SK-N-SH treated with all-trans-retinoic acid at 6 μM for 48 hours (cell line): ENCODE measurements around the gene IFI27L1.

Experiments used
- BACH2 ChIP-seq: fragments of 250-450 bp; sonication (Bioruptor Pico); IDR thresholded peaks from 2 replicates; pipeline ENCODE4 v1.9.0; 2021; ENCODE audit warnings: mild to moderate bottlenecking, borderline replicate concordance
- CREB5 ChIP-seq: fragments of 250-450 bp; sonication (Bioruptor Pico); IDR thresholded peaks from 2 replicates; pipeline ENCODE4 v1.5.1; 2020; ENCODE audit warnings: low read depth, mild to moderate bottlenecking, moderate library complexity
- CSDC2 ChIP-seq: fragments of 250-450 bp; sonication (Bioruptor Pico); IDR thresholded peaks from 2 replicates; pipeline ENCODE4 v1.5.0; 2020; ENCODE audit warnings: mild to moderate bottlenecking, moderate library complexity
- CSRNP3 ChIP-seq: fragments of 250-450 bp; sonication (Bioruptor Pico); IDR thresholded peaks from 2 replicates; pipeline ENCODE4 v1.5.1; 2021; ENCODE audit warnings: mild to moderate bottlenecking, moderate library complexity
- ESRRG ChIP-seq: fragments of 250-450 bp; sonication (Bioruptor Pico); IDR thresholded peaks from 2 replicates; pipeline ENCODE4 v1.6.1; 2021; ENCODE audit warnings: mild to moderate bottlenecking
- ISL1 ChIP-seq: fragments of 250-450 bp; sonication (Bioruptor Pico); IDR thresholded peaks from 2 replicates; pipeline ENCODE4 v2.1.2; 2022; ENCODE audit warnings: mild to moderate bottlenecking, moderate library complexity
- PPARA ChIP-seq: fragments of 250-450 bp; sonication (Bioruptor Pico); IDR thresholded peaks from 2 replicates; pipeline ENCODE4 v1.5.0; 2020; ENCODE audit warnings: mild to moderate bottlenecking, borderline replicate concordance
- RARB ChIP-seq: fragments of 250-450 bp; sonication (Bioruptor Pico); IDR thresholded peaks from 2 replicates; pipeline ENCODE4 v1.8.0; 2021; ENCODE audit warnings: mild to moderate bottlenecking, moderate library complexity
- TCF4 ChIP-seq: fragments of 250-450 bp; sonication (Bioruptor Pico); IDR thresholded peaks from 2 replicates; pipeline ENCODE4 v1.8.0; 2021; ENCODE audit warnings: mild to moderate bottlenecking, moderate library complexity, borderline replicate concordance
- TOX ChIP-seq: fragments of 250-450 bp; sonication (Bioruptor Pico); IDR thresholded peaks from 2 replicates; pipeline ENCODE4 v1.8.0; 2021; ENCODE audit warnings: mild to moderate bottlenecking, moderate library complexity, borderline replicate concordance
- TSHZ2 ChIP-seq: fragments of 250-450 bp; sonication (Bioruptor Pico); IDR thresholded peaks from 2 replicates; pipeline ENCODE4 v1.5.0; 2020; ENCODE audit warnings: mild to moderate bottlenecking, moderate library complexity
- ZFP30 ChIP-seq: fragments of 450-650 bp; formaldehyde crosslinking; IDR thresholded peaks from 2 replicates; pipeline ENCODE4 v1.5.0; 2022; ENCODE audit warnings: mild to moderate bottlenecking, moderate library complexity
- ZNF70 ChIP-seq: fragments of 450-650 bp; formaldehyde crosslinking; IDR thresholded peaks from 2 replicates; pipeline ENCODE4 v1.5.0; 2020; ENCODE audit warnings: mild to moderate bottlenecking, moderate library complexity
- ZNF8 ChIP-seq: fragments of 450-650 bp; formaldehyde crosslinking; IDR thresholded peaks from 2 replicates; pipeline ENCODE4 v1.5.0; 2020; ENCODE audit warnings: mild to moderate bottlenecking, moderate library complexity

GRCh38 chr14:94123296-94123695, 42.2 kb downstream of the IFI27L1 start:
- no peak for TF ChIP-seq TCF4 (CRISPR knock-in tag)
- TF ChIP-seq PPARA (CRISPR knock-in tag) = no peak
- TF ChIP-seq ZFP30 (CRISPR knock-in tag) = no peak
- no peak for TF ChIP-seq CSRNP3 (CRISPR knock-in tag)
- TF ChIP-seq TSHZ2 (CRISPR knock-in tag) = no peak
- TF ChIP-seq ESRRG (CRISPR knock-in tag) = no peak
- no peak for TF ChIP-seq CSDC2 (CRISPR knock-in tag)
- no peak for TF ChIP-seq TOX (CRISPR knock-in tag)
- TF ChIP-seq RARB = no peak
- TF ChIP-seq ISL1 = no peak
- TF ChIP-seq ZNF70 (CRISPR knock-in tag) = no peak
- TF ChIP-seq BACH2 (CRISPR knock-in tag) = no peak
- no peak for TF ChIP-seq CREB5 (CRISPR knock-in tag)
- TF ChIP-seq ZNF8 (CRISPR knock-in tag) = no peak
